Measurements from ENCODE around the gene KIF26A.

Gene KIF26A

DNA sequence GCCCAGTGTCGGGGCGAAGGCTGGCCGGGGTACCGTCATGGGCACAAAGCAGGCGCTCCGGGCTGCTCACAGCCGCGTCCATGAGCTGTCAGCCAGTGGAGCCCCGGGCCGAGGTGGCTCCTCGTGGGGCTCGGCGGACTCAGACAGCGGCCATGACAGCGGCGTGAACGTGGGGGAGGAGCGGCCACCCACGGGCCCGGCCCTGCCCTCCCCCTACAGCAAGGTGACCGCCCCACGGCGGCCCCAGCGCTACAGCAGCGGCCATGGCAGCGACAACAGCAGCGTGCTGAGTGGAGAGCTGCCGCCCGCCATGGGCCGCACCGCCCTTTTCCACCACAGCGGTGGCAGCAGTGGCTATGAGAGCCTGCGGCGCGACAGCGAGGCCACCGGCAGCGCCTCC, 39.0 kb downstream of the KIF26A start:
- no peak for DNase-seq (ENCODE audit: low read depth in 2 of 2)

GRCh38 chr14:104178279-104178678, 39.9 kb downstream of the KIF26A start:
- DNase-seq (ENCODE audit: low read depth in 2 of 2) = no peak

DNA sequence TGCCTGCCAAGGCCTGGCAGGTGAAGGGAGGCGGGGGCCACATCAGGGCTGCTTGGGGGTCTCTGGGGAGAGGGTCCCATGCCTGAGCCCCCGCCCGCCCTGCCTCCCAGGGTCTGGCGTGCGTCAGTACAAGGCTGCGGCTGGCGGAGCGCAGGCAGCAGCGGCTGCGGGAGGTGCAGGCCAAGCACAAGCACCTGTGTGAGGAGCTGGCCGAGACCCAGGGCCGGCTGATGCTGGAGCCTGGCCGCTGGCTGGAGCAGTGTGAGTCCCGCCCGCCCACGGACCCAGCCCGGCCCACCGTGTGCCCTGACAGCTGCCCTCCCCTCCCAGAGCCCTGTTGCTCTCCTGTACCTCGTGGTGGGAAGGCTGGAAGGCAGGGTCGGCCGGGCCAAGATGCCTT, 40.7 kb downstream of the KIF26A start:
- DNase-seq (ENCODE audit: low read depth in 2 of 2) = no peak

- no peak for DNase-seq (ENCODE audit: low read depth in 2 of 2)
Measured at GRCh38 chr14:104179564-104180129, 41.3 kb downstream of the KIF26A start.

DNA sequence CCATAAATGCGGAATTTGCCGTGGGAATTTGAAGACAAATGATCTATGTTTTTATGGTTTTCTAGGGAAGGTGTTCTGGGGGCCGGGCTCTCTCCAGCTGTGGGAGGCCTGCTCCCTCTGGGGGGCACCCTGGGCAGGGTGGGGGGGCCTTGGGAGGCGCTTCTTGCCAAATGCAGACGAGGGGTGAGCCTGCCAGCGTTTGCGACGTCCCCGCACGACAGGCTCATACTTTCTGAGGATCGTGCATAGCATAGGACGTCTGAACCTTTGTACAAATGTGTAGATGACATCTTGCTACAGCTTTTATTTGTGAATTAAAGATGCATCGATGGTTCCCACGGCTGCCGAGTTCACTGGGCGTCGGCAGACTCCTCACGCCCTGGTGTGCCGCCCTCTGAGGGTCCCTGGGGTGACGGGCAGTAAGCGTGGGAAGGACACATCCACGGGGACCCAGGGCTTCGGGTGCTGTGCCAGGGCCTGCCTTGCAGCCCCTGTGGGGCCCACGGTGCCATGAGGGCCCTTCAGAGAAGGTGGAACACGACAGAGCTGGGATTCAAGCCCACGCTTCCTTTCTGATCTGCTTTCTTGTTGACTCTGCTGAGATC, 42.3 kb downstream of the KIF26A start:
- no peak for DNase-seq (ENCODE audit: low read depth in 2 of 2)

GRCh38 chr14:104181761-104182530, 43.6 kb downstream of the KIF26A start:
- no peak for DNase-seq (ENCODE audit: low read depth in 2 of 2)

DNA sequence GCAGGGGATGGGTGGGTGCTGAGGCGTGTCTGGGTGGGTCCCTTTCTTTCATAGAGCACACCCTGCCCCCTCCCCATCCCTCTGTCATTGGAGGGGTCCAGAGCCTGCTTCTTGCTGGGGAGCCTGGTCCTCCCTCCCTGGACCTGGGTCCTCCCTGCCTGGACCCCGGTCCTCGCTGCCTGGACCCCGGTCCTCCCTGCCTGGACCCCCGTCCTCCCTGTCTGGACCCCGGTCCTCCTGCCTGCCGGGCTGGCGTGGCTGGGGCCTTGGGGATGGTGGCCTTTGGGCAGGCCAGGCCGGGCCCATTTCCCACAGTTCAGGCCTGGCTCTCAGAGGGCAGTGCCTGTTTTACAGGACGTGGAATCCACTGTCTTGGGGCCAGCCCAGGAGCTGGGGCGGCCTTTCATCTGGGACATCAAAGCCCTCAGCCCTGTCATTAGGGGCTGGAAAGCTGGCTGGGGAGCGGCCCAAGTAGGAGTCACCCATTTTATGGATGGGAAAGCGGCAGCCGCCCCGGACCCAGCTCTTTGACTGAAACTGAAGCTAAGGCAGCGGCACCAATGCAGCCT, 44.6 kb downstream of the KIF26A start:
- DNase-seq (ENCODE audit: low read depth in 2 of 2) = no peak

DNA sequence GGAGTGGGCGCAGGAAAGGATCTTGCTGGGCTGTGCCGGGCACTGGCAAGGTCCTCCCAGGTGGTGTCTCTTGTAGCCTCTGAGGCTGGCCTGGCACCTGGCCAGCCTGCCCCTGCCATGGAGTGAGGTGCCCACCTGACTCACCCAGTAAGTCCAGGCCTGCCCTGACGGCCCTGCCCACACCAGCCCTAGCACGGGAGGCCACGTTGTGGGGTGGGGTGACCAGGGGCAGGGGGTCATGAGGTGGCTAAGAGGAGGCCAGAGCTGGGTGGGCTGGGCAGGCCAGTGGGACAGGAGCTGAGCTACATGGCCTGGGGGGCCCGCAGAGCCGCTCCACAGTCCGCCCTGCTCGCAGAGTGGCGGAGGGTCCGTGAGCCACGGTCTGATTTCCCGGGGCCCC, 45.4 kb downstream of the KIF26A start:
- no peak for DNase-seq (ENCODE audit: low read depth in 2 of 2)

DNA sequence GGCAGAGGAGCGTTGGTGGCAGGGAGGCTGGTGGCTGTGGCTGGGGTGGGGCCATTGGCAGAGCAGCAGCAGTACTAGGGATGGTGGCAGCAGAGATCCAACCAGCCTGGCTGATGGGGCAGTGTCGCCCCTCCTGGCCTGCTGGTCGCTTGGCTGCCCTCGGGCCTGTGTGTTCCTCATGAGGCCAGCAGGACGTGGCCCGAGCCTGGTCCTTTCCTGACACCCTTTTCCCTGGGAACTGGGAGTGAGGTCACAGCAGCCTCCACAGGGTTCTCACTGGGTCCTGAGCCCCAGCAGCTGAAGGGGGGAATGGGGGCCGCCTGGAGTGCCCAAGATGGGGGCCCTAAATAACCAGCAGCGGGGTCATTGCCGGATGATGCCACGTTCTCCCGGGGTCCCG, 46.1 kb downstream of the KIF26A start:
- no peak for DNase-seq (ENCODE audit: low read depth in 2 of 2)

- no peak for DNase-seq (ENCODE audit: low read depth in 2 of 2)
Measured at GRCh38 chr14:104184911-104185499, 46.6 kb downstream of the KIF26A start.

DNA sequence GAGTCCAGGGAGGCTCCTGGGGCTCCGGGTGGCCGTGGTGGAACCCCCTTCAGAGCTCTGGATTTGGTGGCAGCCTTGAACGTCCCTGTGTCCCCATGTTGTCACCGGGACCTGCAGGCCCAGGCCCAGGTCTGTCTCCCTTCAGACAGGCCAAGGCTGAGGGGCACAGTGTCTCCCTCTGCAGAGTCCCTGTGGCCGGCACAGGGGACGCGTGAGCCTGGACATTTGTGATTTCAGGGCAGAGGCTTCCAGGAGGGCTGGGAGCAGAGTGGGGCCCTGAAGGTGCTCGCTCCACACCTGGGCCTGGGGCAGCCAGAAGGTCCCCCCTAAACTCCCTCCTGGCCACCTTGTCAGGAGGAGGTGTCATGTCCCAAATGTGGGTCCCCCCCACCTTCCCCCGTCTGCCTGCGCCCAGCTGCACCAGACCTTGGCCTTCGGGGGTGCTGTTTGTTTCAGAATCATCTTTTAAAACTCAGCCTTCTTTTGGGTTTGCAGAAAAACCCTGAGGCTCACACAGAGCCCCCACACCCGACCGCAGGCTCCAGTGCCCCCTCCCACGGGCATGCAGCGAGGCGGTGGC, 47.6 kb downstream of the KIF26A start:
- DNase-seq (ENCODE audit: low read depth in 2 of 2) = no peak

DNA sequence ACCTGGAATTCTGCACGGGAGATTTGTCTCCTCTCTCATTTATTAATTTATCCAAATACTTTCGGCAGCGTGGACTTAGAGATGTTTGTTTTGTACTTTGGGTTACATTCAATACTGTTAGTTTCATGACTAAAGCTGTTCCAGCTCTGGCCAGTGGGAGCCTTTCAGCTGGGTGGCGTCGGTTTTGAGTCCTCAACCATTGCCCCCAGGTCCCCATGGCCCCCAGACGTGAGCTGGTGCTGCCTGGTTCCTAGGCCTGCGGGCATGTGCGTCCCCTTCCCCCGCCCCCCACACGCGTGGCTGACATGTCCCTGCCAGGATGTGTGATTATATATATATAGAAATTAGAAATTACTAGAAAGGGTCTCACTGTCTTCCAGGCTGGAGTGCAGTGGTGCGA, 48.2 kb downstream of the KIF26A start:
- DNase-seq (ENCODE audit: low read depth in 2 of 2) = no peak

- no peak for DNase-seq (ENCODE audit: low read depth in 2 of 2)
Measured at GRCh38 chr14:104187121-104187889, 48.9 kb downstream of the KIF26A start.

- DNase-seq (ENCODE audit: low read depth in 2 of 2) = no peak
Measured at GRCh38 chr14:104187931-104188726, 49.7 kb downstream of the KIF26A start.

GRCh38 chr14:104188727-104189400, 50.5 kb downstream of the KIF26A start:
- DNase-seq (ENCODE audit: low read depth in 2 of 2) = no peak

DNA sequence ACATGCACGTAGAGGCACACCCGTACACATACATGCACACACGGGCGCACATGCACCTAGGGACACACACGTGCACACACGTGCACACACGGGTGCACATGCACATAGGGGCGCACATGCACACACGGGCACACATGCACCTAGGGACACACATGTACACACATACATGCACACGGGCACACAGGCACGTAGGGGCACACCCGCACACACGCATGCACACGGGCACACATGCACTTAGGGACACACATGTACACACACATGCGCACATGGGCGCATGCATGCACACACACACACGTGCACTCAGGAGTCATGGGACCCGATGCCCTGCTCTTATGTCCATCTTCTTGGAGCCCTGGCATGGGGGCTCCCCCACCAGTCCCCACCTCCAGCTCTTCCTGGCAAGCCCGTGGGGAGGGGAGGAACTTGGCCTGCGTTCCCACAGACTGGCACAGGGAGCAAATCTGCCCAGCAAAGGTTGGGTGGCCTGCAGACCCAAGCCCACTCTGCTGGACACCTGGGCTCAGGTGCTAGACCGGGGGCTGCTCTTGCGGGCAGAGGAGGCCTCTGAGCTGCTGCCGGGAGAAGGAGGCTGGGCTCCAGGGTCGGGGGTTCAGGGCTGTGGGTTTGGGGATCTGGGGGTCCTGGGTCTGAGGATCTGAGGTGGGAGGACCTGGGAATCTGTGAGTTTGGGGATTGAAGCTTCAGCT, 51.4 kb downstream of the KIF26A start:
- no peak for DNase-seq (ENCODE audit: low read depth in 2 of 2)

GRCh38 chr14:104190396-104191000, 52.1 kb downstream of the KIF26A start:
- DNase-seq (ENCODE audit: low read depth in 2 of 2) = no peak

- DNase-seq (ENCODE audit: low read depth in 2 of 2) = no peak
Measured at GRCh38 chr14:104191409-104191997, 53.1 kb downstream of the KIF26A start.
